Measurements from ENCODE around the gene CEP135.

GRCh38 chr4:56028165-56028564 is 79.4 kb downstream of the CEP135 start:
- no peak for TF ChIP-seq TAF1 (IDR thresholded peaks at IDR 0.05; ENCODE audit: low read depth)
- no peak for TF ChIP-seq CTCF (IDR thresholded peaks at IDR 0.05; ENCODE audit: poor library complexity, severe bottlenecking)
